GM12872 (cell line): ENCODE results near the gene IL17C.

ENCODE experiments used
- CTCF ChIP-seq: IDR thresholded peaks from 3 replicates; pipeline ENCODE4 v1.5.1; 2011; ENCODE audit warnings: low read depth, mild to moderate bottlenecking, low read length, moderate library complexity; ENCODE audit not compliant: insufficient read depth

The IL17C gene

GRCh38 chr16:88649924-88650748, 11.8 kb downstream of the IL17C start:
- no peak for TF ChIP-seq CTCF

- no peak for TF ChIP-seq CTCF
Measured at GRCh38 chr16:88650749-88651275, 12.4 kb downstream of the IL17C start, which contains the start of gene CYBA. Gene CYBA, minus strand, starts transcription at chr16:88651053. Its CDS starts 40 bp downstream, at chr16:88651013.

- TF ChIP-seq CTCF: no peak
Measured at GRCh38 chr16:88651276-88651988, 13.1 kb downstream of the IL17C start.

- no peak for TF ChIP-seq CTCF
Measured at GRCh38 chr16:88651989-88652761, 13.8 kb downstream of the IL17C start.

GRCh38 chr16:88652762-88653063, 14.3 kb downstream of the IL17C start:
- no peak for TF ChIP-seq CTCF

- TF ChIP-seq CTCF: no peak
Measured at GRCh38 chr16:88653101-88653500, 14.7 kb downstream of the IL17C start.

GRCh38 chr16:88653596-88654362, 15.4 kb downstream of the IL17C start:
- TF ChIP-seq CTCF: no peak
